Astrocyte (in vitro differentiated cells and primary cell): ENCODE data around the gene ZBED1.

Source experiments
- CTCF ChIP-seq: IDR thresholded peaks from 2 replicates; pipeline ENCODE4 v1.5.1; 2011; ENCODE audit warnings: low read depth, mild to moderate bottlenecking, inconsistent platforms, low read length, moderate library complexity; ENCODE audit not compliant: insufficient read depth
- EZH2 ChIP-seq: IDR thresholded peaks from 2 replicates; pipeline ENCODE4 v1.6.1; 2012; ENCODE audit warnings: mild to moderate bottlenecking, low read length, inconsistent platforms; ENCODE audit not compliant: insufficient read depth

GRCh38 chrX:2541603-2542002, 40.8 kb upstream of the ZBED1 start:
- TF ChIP-seq CTCF (no peak), EZH2 (no peak)
